NB4 (cell line): ENCODE measurements around the gene CHMP1A.
A peak's percentile ranks its signal among the peaks of the same experiment; 100 is the strongest.

Source experiments
- DNase-seq: peaks from one replicate; pipeline ENCODE4 v3.0.0; 2010; ENCODE audit warnings: low read depth
- H3K4me3 ChIP-seq: one replicate; pipeline ENCODE4 v1.5.1; 2011; ENCODE audit warnings: mild to moderate bottlenecking, low read depth, low read length, moderate library complexity
- MYC ChIP-seq: IDR thresholded peaks from 2 replicates; pipeline ENCODE4 v1.6.1; 2011; ENCODE audit warnings: low read depth, low read length
- POLR2A ChIP-seq: IDR thresholded peaks from 2 replicates; pipeline ENCODE4 v1.6.1; 2011; ENCODE audit warnings: mild to moderate bottlenecking; ENCODE audit not compliant: insufficient read length; ENCODE audit errors: extremely low read depth
- TF ChIP-seq, protein P1 (sequence below): IDR thresholded peaks from 2 replicates; pipeline ENCODE4 v1.6.1; 2011; ENCODE audit warnings: low read depth, low read length
- TF ChIP-seq, protein P2 (sequence below): IDR thresholded peaks from one replicate; pipeline ENCODE4 v1.5.1; 2012; ENCODE audit warnings: low read depth, low read length

The CHMP1A gene

DNA sequence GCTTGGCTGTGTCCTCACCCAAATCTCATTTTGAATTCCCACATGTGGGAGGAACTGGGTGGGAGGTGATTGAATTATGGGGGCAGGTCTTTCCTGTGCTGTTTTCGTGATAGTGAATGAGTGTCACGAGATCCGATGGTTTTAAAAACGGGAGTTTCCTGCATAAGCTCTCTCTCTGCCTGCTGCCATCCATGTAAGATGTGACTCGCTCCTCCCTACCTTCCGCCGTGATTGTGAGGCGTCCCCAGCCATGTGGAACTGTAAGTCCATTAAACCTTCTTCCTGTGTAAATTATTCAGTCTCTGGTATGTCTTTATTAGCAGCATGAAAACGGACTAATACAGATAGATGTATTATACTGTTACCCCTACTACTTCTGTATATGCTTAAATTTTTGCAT, 3.7 kb upstream of the CHMP1A start:
- TF ChIP-seq, protein P1, sequence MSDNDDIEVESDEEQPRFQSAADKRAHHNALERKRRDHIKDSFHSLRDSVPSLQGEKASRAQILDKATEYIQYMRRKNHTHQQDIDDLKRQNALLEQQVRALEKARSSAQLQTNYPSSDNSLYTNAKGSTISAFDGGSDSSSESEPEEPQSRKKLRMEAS: no peak
- no peak for TF ChIP-seq POLR2A
- TF ChIP-seq, protein P2, sequence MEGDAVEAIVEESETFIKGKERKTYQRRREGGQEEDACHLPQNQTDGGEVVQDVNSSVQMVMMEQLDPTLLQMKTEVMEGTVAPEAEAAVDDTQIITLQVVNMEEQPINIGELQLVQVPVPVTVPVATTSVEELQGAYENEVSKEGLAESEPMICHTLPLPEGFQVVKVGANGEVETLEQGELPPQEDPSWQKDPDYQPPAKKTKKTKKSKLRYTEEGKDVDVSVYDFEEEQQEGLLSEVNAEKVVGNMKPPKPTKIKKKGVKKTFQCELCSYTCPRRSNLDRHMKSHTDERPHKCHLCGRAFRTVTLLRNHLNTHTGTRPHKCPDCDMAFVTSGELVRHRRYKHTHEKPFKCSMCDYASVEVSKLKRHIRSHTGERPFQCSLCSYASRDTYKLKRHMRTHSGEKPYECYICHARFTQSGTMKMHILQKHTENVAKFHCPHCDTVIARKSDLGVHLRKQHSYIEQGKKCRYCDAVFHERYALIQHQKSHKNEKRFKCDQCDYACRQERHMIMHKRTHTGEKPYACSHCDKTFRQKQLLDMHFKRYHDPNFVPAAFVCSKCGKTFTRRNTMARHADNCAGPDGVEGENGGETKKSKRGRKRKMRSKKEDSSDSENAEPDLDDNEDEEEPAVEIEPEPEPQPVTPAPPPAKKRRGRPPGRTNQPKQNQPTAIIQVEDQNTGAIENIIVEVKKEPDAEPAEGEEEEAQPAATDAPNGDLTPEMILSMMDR: no peak
- no peak for TF ChIP-seq MYC
- H3K4me3 ChIP-seq: no peak overlapping the region
- DNase-seq: no peak

DNA sequence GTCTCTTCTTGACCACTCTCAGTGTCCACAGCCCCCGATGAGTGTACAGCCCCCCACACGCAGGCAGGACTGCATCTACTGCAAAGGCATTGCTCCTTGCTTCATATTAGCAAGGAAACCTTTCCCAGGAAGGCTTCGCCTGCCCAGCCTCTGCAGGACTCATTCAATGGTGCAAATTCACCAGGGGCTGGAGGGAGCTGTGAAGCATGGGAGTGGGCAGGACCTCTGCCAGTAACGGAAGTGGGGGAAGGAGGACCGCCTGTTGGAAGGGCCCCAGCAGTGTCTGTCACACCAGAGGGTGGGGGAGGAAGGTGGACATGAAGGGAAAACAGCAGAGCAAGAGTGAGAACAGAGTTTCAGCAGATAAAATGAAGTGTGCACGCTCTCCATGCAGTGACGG, 2.6 kb upstream of the CHMP1A start:
- no peak for TF ChIP-seq MYC
- TF ChIP-seq, protein P1: no peak
- TF ChIP-seq POLR2A: no peak
- TF ChIP-seq, protein P2: no peak
- H3K4me3 ChIP-seq: no peak overlapping the region
- DNase-seq: no peak

DNA sequence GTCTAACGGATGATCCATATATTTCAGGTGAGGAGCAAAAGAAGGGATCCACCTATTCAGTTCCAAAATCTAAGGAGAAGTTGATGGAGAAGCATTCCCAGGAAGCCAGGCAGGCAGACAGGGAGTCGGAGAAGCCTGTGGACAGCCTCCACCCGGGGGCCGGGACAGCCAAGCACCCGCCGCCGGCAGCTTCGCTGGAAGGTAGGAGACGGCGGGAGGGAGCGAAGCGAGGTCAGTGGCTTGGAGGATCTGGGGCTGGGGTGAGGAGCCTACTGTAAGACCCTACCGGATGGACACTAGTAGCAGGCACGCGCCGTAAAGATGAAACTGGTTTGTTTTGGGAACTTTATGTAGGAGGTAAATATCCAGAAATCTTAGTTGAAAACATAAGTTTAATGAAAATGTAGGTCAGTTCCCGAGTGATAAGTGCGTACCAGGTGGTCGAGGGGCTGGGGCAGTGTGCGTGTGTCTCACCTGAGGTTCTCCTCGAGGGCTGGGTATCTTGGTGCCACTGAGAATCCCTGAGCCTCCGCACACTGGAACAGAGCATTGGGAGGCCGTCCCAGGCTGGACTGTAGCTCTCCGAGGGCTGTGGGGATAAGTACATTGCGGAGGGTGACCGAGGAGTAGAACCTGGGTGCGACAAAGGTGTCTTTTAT, 842 bp upstream of the CHMP1A start:
- peak; percentile 55 for DNase-seq
- TF ChIP-seq POLR2A (no peak), MYC (no peak)
- TF ChIP-seq, protein P1: no peak
- TF ChIP-seq, protein P2: no peak
- peak overlapping the region; percentile 77 for H3K4me3 ChIP-seq

DNA sequence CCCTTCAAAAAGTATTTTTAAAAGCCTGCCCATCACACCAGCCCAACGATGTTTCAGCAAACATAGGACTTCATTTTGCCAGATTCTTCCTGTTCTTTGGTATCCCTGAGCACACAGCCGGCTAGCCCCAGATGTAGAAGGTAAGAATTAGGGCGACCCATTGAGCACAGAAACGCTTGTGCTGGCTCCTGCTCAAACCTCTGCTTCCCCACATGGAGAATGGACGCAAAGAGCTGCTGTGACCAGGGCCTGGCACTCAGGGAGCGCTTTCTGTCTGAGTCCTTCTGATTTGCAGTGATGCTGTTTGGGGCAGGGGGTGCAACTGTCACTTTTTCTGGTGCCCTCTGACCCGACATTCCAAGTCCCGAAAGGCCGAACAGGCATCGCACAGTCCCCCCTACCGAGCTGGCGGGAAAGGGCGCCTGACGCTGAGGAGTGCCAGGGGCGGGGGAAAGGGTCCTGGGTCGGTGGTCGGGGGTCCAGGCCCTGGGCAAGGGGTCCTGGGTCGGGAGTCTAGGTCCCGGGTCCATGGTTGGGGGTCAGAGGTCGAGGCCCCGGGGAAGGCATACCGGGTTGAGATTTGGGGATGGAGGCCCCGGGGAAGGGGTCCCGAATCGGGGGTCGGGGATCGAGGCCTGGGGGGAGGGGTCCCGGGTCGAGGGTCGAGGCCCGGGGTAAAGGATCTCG, 930 bp downstream of the CHMP1A start:
- no peak for DNase-seq
- peak overlapping the region; percentile 77 for H3K4me3 ChIP-seq
- TF ChIP-seq, protein P1: no peak
- TF ChIP-seq POLR2A (no peak), MYC (no peak)
- TF ChIP-seq, protein P2: no peak

DNA sequence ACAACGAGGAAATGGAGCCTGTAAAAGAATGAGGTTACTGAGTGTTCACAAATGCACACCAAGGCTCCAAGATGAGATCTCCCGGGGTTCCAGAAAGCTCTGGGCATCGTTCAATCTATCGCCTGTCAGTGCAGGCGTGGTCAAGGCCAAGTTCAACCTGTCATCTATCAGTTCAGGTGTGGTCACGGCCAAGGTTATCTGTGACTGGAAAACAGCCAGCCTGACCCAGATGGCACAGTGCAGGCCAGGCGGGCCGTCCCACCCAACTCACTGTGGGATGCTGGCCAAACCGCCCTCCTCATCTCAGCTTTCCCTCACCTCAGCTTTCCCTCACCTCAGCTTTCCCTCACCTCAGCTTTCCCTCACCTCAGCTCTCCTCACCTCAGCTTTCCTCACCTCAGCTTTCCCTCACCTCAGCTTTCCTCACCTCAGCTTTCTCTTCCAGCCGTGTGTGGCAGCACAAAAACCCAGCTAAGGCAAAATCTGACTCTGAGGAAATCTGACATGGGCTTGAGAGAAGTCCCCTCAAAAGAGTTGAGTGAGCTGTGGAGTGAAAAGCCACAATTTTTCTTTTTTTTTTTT, 2.4 kb downstream of the CHMP1A start:
- no peak for DNase-seq
- TF ChIP-seq, protein P2: no peak
- TF ChIP-seq, protein P1: no peak
- TF ChIP-seq POLR2A (no peak), MYC (no peak)
- no peak overlapping the region for H3K4me3 ChIP-seq
